Measurements from ENCODE around the gene SUMO2. TPM values are rescaled to one million over a fixed set of nuclear protein-coding genes. Genes with fewer than 3 reads are reported as not detected.
"Not testable (repeated sequence)": the region's sequence is repeated elsewhere in the genome, so short reads cannot be mapped to it uniquely, and the experiment has no call there.

SUMO2 gene
- total RNA-seq, 1 donor from 2014 or later, result 23.9 TPM

DNA sequence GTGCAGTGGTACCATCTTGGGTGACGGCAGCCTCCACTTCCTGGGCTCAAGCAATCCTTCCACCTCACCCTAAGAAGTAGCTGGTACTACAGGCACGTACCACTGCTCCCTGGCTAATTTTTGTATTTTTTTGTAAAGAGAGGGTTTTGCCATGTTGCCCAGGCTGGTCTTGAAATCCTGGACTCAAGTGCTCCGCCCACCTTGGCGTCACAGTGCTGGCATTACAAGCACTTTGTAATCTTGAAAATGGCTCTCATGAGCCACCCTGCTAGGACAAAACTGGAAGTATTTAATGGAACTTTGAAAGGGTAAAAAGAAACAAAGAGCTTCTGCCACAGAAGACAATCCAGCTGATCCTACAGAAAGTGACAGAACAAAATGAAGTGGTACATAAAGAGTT, 9.2 kb downstream of the SUMO2 start:
- intact Hi-C loops (cut with DNase I), result loop anchor here (2.0 kb wide), 1 partner anchor 59 kb away; no protein-coding TSS in a partner anchor
- no peak for DNase-seq (ENCODE audit: low spot score in 2 of 2)
- TF ChIP-seq, protein P1, sequence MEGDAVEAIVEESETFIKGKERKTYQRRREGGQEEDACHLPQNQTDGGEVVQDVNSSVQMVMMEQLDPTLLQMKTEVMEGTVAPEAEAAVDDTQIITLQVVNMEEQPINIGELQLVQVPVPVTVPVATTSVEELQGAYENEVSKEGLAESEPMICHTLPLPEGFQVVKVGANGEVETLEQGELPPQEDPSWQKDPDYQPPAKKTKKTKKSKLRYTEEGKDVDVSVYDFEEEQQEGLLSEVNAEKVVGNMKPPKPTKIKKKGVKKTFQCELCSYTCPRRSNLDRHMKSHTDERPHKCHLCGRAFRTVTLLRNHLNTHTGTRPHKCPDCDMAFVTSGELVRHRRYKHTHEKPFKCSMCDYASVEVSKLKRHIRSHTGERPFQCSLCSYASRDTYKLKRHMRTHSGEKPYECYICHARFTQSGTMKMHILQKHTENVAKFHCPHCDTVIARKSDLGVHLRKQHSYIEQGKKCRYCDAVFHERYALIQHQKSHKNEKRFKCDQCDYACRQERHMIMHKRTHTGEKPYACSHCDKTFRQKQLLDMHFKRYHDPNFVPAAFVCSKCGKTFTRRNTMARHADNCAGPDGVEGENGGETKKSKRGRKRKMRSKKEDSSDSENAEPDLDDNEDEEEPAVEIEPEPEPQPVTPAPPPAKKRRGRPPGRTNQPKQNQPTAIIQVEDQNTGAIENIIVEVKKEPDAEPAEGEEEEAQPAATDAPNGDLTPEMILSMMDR (IDR thresholded peaks at IDR 0.05), result no peak

DNA sequence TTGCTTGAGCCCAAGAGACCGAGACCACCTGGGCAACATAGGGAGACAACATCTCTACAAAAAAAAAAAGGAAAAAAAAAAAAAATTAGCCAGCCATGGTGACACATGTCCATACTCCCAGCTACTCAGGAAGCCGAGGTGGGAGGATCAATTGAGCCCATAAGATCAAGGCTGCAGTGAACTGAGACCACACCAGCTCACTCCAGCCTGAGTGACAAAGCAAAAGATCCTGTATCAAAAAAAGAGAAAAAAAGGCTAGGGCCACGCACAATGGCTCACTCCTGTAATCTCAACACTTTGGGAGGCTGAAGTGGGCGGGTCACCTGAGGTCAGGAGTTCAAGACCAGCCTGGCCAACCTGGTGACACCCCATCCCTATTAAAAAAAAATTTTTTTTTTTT, 13.8 kb downstream of the SUMO2 start:
- Histone ChIP-seq H3K36me3 (peaks cover 41 to 72% of the 10 kb centered on the region in 2 donors), H3K4me1 (no peaks in the 10 kb centered on the region), H3K9me3 (no peaks in the 10 kb centered on the region), H3K27ac (no peak overlapping the region), H3K4me3 (no peak overlapping the region), H3K27me3 (no peaks in the 10 kb centered on the region)
- TF ChIP-seq, protein P1 (IDR thresholded peaks at IDR 0.05), result no peak
- no peak for DNase-seq (ENCODE audit: low spot score in 2 of 2)
- intact Hi-C loops (cut with DNase I), result no loop called here

More for the DNA sequence above, 9.2 kb downstream of the SUMO2 start:
- no peaks in the 10 kb centered on the region for H3K9me3 ChIP-seq
- H3K4me3 ChIP-seq, result no peak overlapping the region
- H3K4me1 ChIP-seq, result no peaks in the 10 kb centered on the region
- no peaks in the 10 kb centered on the region for H3K27me3 ChIP-seq
- H3K36me3 ChIP-seq, result peaks cover 58 to 74% of the 10 kb centered on the region in 2 donors
- H3K27ac ChIP-seq, result no peak overlapping the region

DNA sequence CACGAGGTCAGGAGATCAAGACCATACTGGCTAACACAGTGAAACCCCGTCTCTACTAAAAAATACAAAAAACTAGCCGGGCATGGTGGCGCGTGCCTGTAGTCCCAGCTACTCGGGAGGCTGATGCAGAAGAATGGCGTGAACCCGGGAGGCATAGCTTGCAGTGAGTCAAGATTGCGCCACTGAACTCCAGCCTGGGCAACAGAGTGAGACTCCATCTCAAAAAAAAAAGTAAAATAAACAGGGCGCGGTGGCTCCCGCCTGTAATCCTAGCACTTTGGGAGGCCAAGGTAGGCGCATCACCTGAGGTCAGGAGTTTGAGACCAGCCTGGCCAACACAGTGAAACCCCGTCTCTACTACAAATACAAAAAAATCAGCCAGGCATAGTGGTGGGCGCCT, 18.2 kb downstream of the SUMO2 start:
- H3K27me3 ChIP-seq; H3K4me3 ChIP-seq; intact Hi-C loops (cut with DNase I); H3K9me3 ChIP-seq; DNase-seq (ENCODE audit: low spot score in 2 of 2); H3K27ac ChIP-seq; H3K4me1 ChIP-seq: not testable (repeated sequence)
- peaks cover 24 to 47% of the 10 kb centered on the region in 2 donors for H3K36me3 ChIP-seq

DNA sequence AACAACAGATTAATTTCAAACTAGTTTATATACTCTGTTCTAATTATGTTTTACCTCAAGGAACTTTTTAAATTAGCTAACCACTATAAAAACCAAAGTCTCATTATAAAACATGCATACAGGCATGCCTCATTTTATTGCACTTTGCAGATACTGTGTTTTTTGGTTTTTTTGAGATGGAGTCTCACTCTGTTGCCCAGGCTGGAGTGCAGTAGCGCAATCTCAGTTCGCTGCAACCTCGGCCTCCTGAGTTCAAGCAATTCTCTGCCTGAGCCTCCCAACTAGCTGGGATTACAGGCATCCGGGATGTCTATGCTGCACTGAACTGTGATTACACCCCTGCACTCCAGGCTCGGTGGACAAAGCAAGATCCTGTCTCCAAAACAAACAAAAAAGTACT, 19.7 kb downstream of the SUMO2 start:
- Histone ChIP-seq H3K27me3 (no peaks in the 10 kb centered on the region), H3K27ac (no peak overlapping the region), H3K9me3 (no peaks in the 10 kb centered on the region), H3K4me1 (no peaks in the 10 kb centered on the region), H3K4me3 (no peak overlapping the region), H3K36me3 (peaks cover 19 to 36% of the 10 kb centered on the region in 2 donors)
- DNase-seq (ENCODE audit: low spot score in 2 of 2), result no peak
- intact Hi-C loops (cut with DNase I), result no loop called here
- TF ChIP-seq, protein P1 (IDR thresholded peaks at IDR 0.05), result no peak

DNA sequence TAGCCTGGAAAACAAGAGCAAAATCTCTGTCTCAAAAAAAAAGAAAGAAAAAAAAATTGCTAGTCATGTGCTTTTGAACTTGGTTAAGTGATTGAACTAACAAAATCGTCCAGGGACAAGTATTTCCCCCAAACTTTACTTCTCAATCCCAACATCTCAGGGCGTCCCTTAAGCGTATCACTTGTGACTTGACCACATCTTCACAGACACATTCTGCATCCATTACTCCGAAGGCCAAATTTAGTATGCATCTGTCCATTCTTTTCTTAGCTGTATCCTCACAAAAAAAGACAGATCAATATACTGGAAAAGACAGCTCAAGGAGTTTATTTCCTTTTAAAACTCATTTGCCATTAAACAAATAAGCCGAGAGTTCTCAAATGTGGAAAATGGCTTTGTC, 22.5 kb downstream of the SUMO2 start:
- TF ChIP-seq, protein P1 (IDR thresholded peaks at IDR 0.05), result no peak
- no peak for DNase-seq (ENCODE audit: low spot score in 2 of 2)

DNA sequence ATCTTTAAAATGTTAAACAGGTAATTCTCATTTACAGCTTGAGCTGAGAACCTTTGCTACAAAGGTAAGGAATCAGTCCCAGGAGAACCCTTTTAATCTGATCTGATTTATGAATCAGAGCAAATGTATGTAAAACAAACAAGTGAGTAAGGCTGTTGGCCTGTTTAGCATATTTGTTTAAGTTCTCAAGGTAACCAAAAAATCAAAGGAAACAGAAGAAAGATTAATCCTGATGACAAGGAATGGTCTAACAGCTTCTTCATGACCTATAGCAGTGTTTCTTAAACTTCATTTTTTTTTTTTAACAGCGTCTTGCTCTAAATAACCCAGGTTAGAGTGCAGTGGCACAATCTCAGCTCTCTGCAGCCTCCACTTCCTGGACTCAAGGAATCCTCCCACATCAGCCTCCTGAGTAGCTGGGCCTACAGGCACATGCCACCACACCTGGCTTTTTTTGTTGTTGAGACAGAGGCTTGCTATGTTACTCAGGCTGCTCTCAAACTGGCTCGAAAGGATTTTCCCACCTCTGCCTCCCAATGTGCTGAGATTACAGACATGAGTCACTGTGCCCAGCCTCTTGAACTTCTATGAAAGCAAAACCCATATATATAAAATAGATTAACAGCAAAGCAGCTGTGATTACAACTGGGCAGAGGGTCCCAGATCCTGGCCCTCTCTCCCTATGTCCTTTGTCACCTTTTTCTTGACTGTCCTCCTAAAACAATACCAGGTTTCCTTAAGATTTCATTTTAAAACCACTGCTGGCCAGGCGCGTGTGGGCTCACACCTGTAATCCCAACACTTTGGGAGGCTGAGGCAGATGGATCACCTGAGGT, 23.3 kb downstream of the SUMO2 start:
- Histone ChIP-seq H3K27ac (no peak overlapping the region), H3K36me3 (peaks cover 3 to 8% of the 10 kb centered on the region in 2 donors)
- no peak for DNase-seq (ENCODE audit: low spot score in 2 of 2)

More for the DNA sequence above, 22.5 kb downstream of the SUMO2 start:
- Histone ChIP-seq H3K4me1 (no peaks in the 10 kb centered on the region), H3K4me3 (no peak overlapping the region), H3K36me3 (peaks cover 3 to 15% of the 10 kb centered on the region in 2 donors), H3K27me3 (no peaks in the 10 kb centered on the region), H3K9me3 (no peaks in the 10 kb centered on the region), H3K27ac (no peak overlapping the region)
- intact Hi-C loops (cut with DNase I), result no loop called here

DNA sequence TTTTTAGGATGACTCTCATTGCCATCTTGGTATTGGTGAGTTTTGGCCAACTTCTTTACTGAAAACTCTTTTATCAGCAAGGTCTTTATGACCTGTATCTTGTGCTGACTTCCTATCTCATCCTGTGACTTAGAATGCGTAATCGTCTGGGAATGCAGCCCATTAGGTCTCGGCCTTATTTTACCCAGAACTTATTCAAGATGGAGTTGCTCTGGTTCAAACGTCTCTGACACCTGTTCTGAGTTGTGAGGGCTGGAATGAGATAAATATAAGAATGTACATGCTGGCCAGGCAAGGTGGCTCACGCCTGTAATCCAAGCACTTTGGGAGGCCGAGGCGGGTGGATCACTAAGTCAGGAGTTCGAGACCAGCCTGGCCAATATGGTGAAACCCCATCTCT, 24.3 kb downstream of the SUMO2 start:
- H3K36me3 ChIP-seq; H3K27ac ChIP-seq; intact Hi-C loops (cut with DNase I); H3K4me3 ChIP-seq; H3K27me3 ChIP-seq; H3K9me3 ChIP-seq; DNase-seq (ENCODE audit: low spot score in 2 of 2); H3K4me1 ChIP-seq: not testable (repeated sequence)

More for the DNA sequence above, 23.3 kb downstream of the SUMO2 start:
- intact Hi-C loops (cut with DNase I), result no loop called here
- Histone ChIP-seq H3K27me3 (no peaks in the 10 kb centered on the region), H3K4me1 (no peaks in the 10 kb centered on the region), H3K9me3 (no peaks in the 10 kb centered on the region), H3K4me3 (no peak overlapping the region)
- TF ChIP-seq, protein P1 (IDR thresholded peaks at IDR 0.05), result no peak
